Measurements from ENCODE around the gene ANKRD12. TPM values are rescaled to one million over a fixed set of nuclear protein-coding genes. Genes with fewer than 3 reads are reported as not detected.
A peak's percentile ranks its signal among the peaks of the same experiment; 100 is the strongest.
"Not testable (repeated sequence)": the region's sequence is repeated elsewhere in the genome, so short reads cannot be mapped to it uniquely, and the experiment has no call there.

ANKRD12 gene
- total RNA-seq = 30.2 and 30.9 TPM in 2 replicates
- long read RNA-seq, partial matches to known transcripts = 13 of 47 reads
- long read RNA-seq, other reads (novel, unspliced or antisense) = 34 of 47 reads

GRCh38 chr18:9136315-9137155, at the start of gene ANKRD12:
Gene ANKRD12 (plus strand): TSS chr18:9136781. CDS start chr18:9182433, 45,652 bp downstream.
- Mint-ChIP-seq H3K4me1 (peaks cover 43% of the 10 kb centered on the region), H3K9me3 (no peaks in the 10 kb centered on the region), H3K27ac (ENCODE audit: unreplicated experiment) (peak within 1 kb of the TSS; percentile 95), H3K27me3 (ENCODE audit: low read depth) (peaks cover 3% of the 10 kb centered on the region), H3K4me3 (peak within 1 kb of the TSS; percentile 99), H3K36me3 (ENCODE audit: low read depth) (peaks cover 7% of the 10 kb centered on the region)
- peak; percentile 94 for DNase-seq (ENCODE audit: low read depth, low spot score)
- TF ChIP-seq, protein P1, sequence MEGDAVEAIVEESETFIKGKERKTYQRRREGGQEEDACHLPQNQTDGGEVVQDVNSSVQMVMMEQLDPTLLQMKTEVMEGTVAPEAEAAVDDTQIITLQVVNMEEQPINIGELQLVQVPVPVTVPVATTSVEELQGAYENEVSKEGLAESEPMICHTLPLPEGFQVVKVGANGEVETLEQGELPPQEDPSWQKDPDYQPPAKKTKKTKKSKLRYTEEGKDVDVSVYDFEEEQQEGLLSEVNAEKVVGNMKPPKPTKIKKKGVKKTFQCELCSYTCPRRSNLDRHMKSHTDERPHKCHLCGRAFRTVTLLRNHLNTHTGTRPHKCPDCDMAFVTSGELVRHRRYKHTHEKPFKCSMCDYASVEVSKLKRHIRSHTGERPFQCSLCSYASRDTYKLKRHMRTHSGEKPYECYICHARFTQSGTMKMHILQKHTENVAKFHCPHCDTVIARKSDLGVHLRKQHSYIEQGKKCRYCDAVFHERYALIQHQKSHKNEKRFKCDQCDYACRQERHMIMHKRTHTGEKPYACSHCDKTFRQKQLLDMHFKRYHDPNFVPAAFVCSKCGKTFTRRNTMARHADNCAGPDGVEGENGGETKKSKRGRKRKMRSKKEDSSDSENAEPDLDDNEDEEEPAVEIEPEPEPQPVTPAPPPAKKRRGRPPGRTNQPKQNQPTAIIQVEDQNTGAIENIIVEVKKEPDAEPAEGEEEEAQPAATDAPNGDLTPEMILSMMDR (conservative IDR thresholded peaks at IDR 0.05) = no peak

DNA sequence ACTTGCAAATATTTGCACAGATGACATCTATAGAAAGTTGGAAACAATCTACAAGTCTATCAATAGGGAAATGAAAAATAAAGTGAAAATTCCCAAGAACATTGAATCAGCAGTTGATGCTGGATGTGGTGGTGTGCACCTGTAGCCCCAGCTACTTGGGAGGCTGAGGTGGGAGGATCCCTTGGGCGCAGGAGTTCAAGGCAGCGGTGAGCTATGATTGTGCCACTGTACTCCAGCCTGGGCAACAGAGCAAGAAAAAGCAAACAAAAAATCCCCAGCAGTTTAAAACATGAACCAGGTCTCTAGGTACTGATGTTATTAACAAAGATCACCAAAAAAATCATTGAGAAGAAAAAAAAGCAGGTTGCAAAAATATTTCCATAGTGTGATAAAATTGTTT, 49.4 kb upstream of the ANKRD12 start:
- H3K4me3 Mint-ChIP-seq = no peak overlapping the region
- TF ChIP-seq, protein P1 (conservative IDR thresholded peaks at IDR 0.05) = no peak
- no peaks in the 10 kb centered on the region for H3K36me3 Mint-ChIP-seq (ENCODE audit: low read depth)
- DNase-seq (ENCODE audit: low read depth, low spot score) = no peak
- no peaks in the 10 kb centered on the region for H3K9me3 Mint-ChIP-seq
- H3K27me3 Mint-ChIP-seq (ENCODE audit: low read depth) = no peaks in the 10 kb centered on the region
- H3K4me1 Mint-ChIP-seq = no peaks in the 10 kb centered on the region
- no peak overlapping the region for H3K27ac Mint-ChIP-seq (ENCODE audit: unreplicated experiment)

- Mint-ChIP-seq H3K4me1 (no peaks in the 10 kb centered on the region), H3K36me3 (ENCODE audit: low read depth) (no peaks in the 10 kb centered on the region), H3K4me3 (no peak overlapping the region), H3K27ac (ENCODE audit: unreplicated experiment) (no peak overlapping the region), H3K9me3 (no peaks in the 10 kb centered on the region), H3K27me3 (ENCODE audit: low read depth) (no peaks in the 10 kb centered on the region)
- DNase-seq (ENCODE audit: low read depth, low spot score) = no peak
- TF ChIP-seq, protein P1 (conservative IDR thresholded peaks at IDR 0.05) = no peak
Observed at GRCh38 chr18:9088252-9088651, 48.3 kb upstream of the ANKRD12 start.

DNA sequence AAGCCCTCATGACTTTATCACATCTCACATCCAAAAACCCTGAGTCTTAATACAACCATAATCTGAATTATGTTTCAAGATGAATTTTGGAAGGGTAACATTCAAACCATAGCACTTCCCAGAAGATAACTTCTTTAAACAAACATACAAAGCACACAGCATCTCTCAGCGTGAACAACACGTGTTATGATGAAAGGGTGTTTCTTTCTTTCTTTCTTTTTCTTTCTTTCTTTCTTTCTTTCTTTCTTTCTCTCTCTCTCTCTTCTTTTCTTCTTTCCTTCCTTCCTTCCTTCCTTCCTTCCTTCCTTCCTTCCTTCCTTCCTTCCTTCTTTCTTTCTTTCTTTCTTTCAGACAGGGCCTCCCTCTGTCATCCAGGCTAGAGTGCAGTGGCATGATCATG, 47.9 kb upstream of the ANKRD12 start:
- not testable (repeated sequence) for H3K4me3 Mint-ChIP-seq; H3K9me3 Mint-ChIP-seq; H3K27me3 Mint-ChIP-seq (ENCODE audit: low read depth); H3K36me3 Mint-ChIP-seq (ENCODE audit: low read depth); DNase-seq (ENCODE audit: low read depth, low spot score); H3K27ac Mint-ChIP-seq (ENCODE audit: unreplicated experiment); H3K4me1 Mint-ChIP-seq

DNA sequence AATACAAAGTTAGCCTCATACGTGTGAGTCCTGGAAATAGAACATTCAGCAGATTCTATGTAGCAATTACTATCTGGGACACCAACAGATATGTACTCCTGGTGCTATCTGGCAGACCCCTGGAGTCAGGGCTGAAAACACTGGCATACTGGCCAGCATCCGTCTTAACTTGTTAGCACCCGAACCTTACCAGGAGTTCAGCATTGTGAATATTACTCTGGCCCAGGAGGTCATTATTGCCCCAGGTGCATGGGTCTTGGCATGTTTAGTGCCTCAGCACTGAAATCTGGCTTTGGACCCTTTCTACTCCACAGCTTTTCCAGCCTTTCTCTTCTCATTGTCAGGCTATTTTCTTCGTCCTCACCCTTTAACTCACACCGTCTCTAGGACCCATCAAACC, 46.0 kb upstream of the ANKRD12 start:
- H3K36me3 Mint-ChIP-seq (ENCODE audit: low read depth) = no peaks in the 10 kb centered on the region
- peaks cover 13% of the 10 kb centered on the region for H3K4me1 Mint-ChIP-seq
- no peaks in the 10 kb centered on the region for H3K27me3 Mint-ChIP-seq (ENCODE audit: low read depth)
- no peaks in the 10 kb centered on the region for H3K9me3 Mint-ChIP-seq
- no peak for DNase-seq (ENCODE audit: low read depth, low spot score)
- H3K4me3 Mint-ChIP-seq = no peak overlapping the region
- H3K27ac Mint-ChIP-seq (ENCODE audit: unreplicated experiment) = no peak overlapping the region
- TF ChIP-seq, protein P1 (conservative IDR thresholded peaks at IDR 0.05) = no peak

DNA sequence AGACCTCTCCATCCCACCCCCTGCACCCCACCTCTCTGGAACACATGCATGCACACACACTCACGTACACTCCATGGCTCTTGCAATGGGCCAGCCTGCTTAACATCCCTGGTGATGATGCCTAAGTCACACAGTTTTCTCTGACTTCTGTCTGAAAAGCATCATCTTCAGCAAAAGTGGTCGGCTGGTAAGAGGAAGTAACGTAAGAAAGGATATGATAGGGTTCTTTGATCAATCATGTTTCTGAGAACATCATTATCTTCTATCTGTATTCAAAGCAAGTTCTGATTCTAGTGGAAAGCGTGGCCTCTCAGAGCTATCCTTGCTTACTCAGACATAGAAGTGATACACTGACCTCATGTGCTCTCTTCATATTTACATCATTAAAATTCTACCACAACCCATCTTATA, 45.5 kb upstream of the ANKRD12 start:
- Mint-ChIP-seq H3K4me1 (peaks cover 17% of the 10 kb centered on the region), H3K27me3 (ENCODE audit: low read depth) (no peaks in the 10 kb centered on the region), H3K4me3 (no peak overlapping the region), H3K36me3 (ENCODE audit: low read depth) (no peaks in the 10 kb centered on the region), H3K27ac (ENCODE audit: unreplicated experiment) (no peak overlapping the region), H3K9me3 (no peaks in the 10 kb centered on the region)
- TF ChIP-seq, protein P1 (conservative IDR thresholded peaks at IDR 0.05) = no peak
- DNase-seq (ENCODE audit: low read depth, low spot score) = no peak

Measured in neural crest cell (in vitro differentiated cells).